Measurements from ENCODE around the gene ALKBH7. TPM values are rescaled to one million over a fixed set of nuclear protein-coding genes. Genes with fewer than 3 reads are reported as not detected.
"Not testable (repeated sequence)": the region's sequence is repeated elsewhere in the genome, so short reads cannot be mapped to it uniquely, and the experiment has no call there.

The ALKBH7 gene
- total RNA-seq, 1 donor: 29.9 TPM

DNA sequence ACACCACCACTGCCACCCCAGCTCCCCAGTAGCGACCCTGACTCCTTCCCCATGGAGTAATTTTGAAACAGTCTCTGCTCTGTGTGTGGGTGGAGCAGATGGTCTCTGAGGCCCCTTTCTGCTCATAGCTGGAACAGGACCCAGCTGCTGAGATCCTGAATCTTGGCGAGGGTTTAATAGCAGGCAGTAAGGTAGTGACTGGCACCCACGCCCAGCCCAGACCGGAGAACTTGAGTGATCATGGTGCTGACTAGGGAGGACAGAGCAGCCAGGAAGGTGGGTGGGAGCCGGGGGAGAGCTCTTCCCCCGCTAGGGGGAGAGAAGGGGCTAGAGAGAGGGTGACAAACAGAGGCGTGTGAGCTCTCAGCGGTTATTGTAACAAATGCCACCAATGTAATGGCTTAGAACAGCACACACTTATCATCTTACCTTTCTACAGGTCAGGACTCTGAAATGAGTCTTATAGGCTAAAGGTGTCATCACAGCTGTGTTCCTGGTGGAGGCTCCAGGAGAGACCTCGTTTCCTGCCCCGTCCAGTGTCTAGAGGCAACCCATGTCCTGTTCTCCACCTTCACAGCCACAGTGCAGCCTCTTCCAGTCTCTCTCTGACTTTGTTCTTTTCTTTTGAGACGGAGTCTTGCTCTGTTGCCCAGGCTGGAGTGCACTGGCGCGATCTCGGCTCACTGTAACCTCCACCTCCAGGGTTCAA lies 31.9 kb upstream of the ALKBH7 start:
- H3K4me3 ChIP-seq (ENCODE audit: low read depth, low read length): no peak overlapping the region
- TF ChIP-seq, protein P1, sequence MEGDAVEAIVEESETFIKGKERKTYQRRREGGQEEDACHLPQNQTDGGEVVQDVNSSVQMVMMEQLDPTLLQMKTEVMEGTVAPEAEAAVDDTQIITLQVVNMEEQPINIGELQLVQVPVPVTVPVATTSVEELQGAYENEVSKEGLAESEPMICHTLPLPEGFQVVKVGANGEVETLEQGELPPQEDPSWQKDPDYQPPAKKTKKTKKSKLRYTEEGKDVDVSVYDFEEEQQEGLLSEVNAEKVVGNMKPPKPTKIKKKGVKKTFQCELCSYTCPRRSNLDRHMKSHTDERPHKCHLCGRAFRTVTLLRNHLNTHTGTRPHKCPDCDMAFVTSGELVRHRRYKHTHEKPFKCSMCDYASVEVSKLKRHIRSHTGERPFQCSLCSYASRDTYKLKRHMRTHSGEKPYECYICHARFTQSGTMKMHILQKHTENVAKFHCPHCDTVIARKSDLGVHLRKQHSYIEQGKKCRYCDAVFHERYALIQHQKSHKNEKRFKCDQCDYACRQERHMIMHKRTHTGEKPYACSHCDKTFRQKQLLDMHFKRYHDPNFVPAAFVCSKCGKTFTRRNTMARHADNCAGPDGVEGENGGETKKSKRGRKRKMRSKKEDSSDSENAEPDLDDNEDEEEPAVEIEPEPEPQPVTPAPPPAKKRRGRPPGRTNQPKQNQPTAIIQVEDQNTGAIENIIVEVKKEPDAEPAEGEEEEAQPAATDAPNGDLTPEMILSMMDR (IDR thresholded peaks at IDR 0.05; ENCODE audit: insufficient read depth, low read length): no peak

DNA sequence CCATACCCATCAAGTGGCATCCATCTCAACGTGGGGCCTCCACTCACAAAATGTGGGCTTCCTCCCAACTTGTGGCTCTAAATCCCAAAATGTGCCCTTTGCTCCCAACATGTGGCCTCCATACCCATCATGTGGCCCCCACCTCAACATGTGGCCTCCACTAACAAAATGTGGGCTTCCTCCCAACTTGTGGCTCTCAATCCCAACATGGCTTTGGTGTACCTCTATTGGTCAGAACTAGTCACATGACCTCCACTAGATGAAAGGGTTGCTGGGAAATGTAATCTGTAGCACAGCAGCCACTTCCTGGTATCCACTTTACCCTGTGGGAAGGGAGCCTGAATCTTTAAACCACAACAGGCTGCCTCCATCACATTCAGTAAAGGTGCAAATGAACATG lies 29.1 kb upstream of the ALKBH7 start:
- TF ChIP-seq, protein P1 (IDR thresholded peaks at IDR 0.05; ENCODE audit: insufficient read depth, low read length): no peak
- DNase-seq (ENCODE audit: low read depth): no peak
- H3K4me3 ChIP-seq (ENCODE audit: low read depth, low read length): no peak overlapping the region

More for the DNA sequence above, 31.9 kb upstream of the ALKBH7 start:
- no peak for DNase-seq (ENCODE audit: low read depth)

DNA sequence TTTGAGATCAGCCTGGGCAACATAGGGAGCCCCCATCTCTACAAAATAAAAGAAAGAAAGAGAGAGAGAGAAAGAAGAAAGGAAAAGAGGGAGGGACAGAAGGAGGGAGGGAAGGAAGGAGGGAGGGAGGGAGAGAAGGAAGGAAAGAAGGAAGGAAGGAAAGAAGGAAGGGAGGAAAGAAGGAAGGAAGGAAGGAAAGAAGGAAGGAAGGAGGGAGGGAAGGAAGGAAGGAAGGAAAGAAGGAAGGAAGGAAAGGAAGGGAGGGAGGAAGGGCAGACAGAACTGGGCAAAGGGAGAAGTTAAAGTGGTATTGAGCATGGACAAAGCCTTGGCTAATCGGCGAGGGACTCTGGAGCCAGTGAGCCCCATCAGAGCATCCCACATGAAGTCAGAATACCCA lies 23.3 kb upstream of the ALKBH7 start:
- DNase-seq (ENCODE audit: low read depth); H3K4me3 ChIP-seq (ENCODE audit: low read depth, low read length): not testable (repeated sequence)

DNA sequence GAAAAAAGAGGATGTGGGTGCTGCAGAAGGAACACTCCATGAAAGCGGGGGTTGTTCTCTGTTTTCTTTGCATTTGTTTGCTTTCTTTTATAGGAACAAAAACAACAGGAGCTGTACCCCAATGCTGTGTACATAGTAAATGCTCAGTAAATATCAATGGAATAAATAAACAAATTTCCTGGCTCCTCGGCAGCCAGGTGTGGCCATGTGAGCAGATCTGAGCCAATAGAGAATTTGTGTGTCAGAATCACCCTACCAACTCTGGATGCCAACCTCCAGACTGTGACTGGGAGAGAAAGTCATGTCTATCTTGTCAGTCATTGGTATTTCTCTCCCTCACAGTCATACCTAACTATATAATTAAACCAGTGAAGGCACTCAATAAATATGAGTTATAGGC lies 21.9 kb upstream of the ALKBH7 start:
- H3K4me3 ChIP-seq (ENCODE audit: low read depth, low read length): no peak overlapping the region
- TF ChIP-seq, protein P1 (IDR thresholded peaks at IDR 0.05; ENCODE audit: insufficient read depth, low read length): no peak
- no peak for DNase-seq (ENCODE audit: low read depth)

DNA sequence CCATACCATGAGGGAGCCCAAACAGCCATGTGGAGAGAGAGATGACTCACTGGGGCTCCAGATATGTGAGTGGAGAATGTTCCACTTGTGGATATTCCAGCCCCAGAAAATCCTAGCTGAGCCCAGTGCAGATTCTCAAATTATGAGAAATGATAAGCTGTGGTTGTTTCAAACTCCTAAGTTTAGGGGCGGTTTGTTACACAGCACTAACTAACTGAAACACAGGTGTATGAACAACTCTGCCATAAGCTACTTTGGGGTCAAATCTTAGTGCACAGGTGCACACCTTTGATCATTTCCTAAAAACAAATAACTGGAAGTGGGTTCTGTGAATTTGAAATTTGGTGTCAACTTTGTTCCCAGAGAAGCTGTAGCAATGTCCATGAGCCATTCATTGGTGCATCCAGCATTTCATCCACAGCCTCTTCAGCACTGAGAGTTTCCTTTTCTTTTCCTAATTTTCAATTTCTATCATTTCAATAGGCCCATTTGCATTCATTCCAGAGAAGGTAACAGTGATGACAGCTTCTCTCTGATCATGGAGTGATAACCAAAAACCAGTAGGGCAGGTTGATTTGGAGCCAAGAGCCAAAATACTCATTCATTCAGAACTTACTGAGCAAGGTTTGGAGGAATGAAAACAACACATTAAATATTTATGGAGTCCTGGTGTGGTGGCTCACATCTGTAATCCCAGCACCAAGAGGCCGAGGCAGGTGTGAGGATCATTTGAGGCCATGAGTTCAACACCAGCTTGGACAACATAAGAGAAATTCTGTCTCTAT lies 20.0 kb upstream of the ALKBH7 start:
- DNase-seq (ENCODE audit: low read depth): no peak
- TF ChIP-seq, protein P1 (IDR thresholded peaks at IDR 0.05; ENCODE audit: insufficient read depth, low read length): no peak
- H3K4me3 ChIP-seq (ENCODE audit: low read depth, low read length): no peak overlapping the region

DNA sequence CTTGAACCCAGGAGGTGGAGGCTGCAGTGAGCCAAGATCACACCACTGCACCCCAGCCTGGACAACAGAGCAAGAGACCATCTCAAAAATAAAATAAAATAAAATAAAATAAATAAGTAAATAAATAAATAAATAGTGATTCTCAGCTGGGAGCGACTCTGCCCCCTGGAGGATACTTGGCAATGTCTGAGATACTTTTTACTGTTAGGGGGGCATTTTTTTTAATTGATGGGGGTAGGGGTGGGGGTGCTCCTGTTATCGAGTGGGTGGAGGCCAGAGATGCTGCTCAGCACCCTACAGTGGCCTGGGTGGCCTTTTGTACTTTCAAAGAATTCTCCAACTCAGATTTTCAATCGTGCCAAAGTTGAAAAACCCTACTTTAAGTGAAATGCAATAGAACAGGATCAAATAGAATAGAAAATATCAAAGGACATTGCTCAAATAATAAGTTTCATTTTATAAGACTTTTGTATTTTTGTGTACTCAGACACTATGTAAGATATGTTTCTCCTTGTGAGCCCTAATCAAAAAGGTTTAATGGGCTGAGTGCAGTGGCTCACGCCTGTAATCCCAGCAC lies 18.4 kb upstream of the ALKBH7 start:
- TF ChIP-seq, protein P1 (IDR thresholded peaks at IDR 0.05; ENCODE audit: insufficient read depth, low read length): peak; percentile 55
- DNase-seq (ENCODE audit: low read depth): peak; percentile 29
- no peak overlapping the region for H3K4me3 ChIP-seq (ENCODE audit: low read depth, low read length)

DNA sequence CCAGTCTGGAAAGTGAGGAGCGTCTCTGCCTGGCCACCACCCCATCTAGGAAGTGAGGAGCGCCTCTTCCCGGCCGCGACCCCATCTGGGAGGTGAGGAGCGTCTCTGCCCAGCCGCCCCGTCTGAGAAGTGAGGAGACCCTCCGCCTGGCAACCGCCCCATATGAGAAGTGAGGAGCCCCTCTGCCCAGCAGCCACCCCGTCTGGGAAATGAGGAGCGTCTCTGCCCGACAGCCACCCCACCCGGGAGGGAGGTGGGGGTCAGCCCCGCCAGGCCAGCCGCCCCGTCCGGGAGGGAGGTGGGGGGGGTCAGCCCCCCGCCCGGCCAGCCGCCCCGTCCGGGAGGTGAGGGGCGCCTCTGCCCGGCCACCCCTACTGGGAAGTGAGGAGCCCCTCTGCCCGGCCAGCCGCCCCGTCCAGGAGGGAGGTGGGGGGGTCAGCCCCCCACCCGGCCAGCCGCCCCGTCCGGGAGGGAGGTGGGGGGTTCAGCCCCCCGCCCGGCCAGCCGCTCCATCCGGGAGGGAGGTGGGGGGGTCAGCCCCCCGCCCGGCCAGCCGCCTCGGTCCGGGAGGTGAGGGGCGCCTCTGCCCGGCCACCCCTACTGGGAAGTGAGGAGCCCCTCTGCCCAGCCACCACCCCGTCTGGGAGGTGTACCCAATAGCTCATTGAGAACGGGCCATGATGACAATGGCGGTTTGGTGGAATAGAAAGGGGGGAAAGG lies 17.1 kb upstream of the ALKBH7 start:
- H3K4me3 ChIP-seq (ENCODE audit: low read depth, low read length); DNase-seq (ENCODE audit: low read depth): not testable (repeated sequence)

Data from fibroblast of the aortic adventitia (primary cell).